HT1080 (cell line): Measurements from ENCODE around the gene PYCARD. TPM values are rescaled to one million over a fixed set of nuclear protein-coding genes. Genes with fewer than 3 reads are reported as not detected.
"Not testable (repeated sequence)": the region's sequence is repeated elsewhere in the genome, so short reads cannot be mapped to it uniquely, and the experiment has no call there.

Source experiments
- DNase-seq: peaks from one replicate; pipeline ENCODE4 v3.0.0-alpha.2; 2015; ENCODE audit warnings: low read depth
- polyA plus RNA-seq, 2 experiments: library from polyadenylated mRNA; depleted of rRNA; stranded (reverse); fragments of >200 nt; gene quantifications; 2 replicates each; pipeline ENCODE4 v1.2.3, GENCODE V29; 2015
- total RNA-seq: library from RNA; depleted of rRNA; stranded (reverse); fragments of >200 nt; shearing (Covaris generic); gene quantifications from 2 replicates; pipeline ENCODE4 v1.2.3, GENCODE V29; 2014; rRNA removed

Gene PYCARD
- 0.63 and 0.72 TPM in 2 replicates for total RNA-seq
- polyA plus RNA-seq (2015; cell fraction: cytosol; rRNA removed) = 1.2 and 2.0 TPM in 2 replicates
- polyA plus RNA-seq (2015; cell fraction: nucleus; rRNA removed) = 0.33 and 0.51 TPM in 2 replicates

DNA sequence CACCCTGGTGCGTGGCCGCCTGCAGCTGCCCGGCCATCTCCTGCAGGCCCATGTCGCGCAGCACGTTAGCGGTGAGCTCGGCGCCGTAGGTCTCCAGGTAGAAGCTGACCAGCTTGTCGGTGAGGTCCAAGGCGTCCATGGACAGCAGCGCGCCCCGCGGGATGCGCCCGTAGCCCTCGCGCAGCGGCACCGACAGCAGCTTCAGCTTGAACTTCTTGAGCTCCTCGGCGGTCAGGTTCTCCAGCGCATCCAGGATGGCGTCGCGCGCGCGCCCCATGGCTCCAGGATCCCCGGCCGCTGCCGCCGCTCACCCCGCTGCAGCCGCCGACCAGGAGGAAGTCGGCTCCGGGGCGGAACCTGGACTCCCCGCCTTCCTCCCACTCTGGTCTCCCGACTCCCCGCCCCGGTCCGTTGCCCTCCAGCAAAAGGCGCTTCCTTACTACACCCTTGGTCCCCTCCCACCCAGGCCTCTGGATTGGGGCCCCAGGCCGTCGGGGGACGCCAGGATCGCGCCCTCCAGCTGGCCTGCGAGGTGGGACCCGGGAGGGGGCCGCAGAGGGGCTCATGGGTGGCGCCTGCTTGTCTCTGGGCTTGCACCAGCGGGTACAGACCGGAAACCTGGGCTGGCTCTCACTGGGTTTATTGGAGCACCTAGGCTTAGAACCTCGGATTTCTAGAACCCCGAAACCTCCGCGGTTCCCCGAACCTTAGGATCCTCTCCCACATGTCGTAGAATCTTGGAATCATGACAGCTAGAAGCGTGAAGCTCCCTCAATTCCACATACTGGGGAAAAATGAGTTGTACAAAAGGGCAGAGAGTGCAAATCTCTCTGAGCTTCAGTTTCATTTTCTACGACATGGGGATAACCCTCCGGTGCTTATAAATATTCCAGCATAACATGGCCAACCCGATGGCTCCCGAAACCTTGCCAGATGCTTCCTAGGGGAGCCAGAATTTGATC lies at the start of gene PYCARD:
Gene PYCARD (minus strand): TSS at position 347 of the 962 bp plus-strand sequence. CDS start 70 bp downstream, at position 277.
- no peak for DNase-seq

DNA sequence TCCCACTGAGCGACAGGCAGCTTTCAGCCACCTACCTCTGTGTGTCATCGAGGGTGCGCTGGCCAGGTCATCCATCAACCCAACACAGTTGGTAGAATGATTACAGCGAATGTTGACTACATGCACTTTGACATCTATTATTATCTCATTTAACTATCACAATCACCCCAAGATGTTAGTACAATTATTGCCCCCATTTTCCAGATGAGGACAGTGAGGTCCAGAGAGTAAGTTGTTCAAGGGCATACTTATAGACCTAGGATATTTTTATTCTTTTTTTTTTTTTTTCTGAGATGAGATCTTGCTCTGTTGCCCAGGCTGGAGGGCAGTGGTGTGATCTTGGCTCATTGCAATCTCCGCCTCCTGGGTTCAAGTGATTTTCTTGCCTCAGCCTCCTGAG lies 48.9 kb upstream of the PYCARD start:
- no peak for DNase-seq

DNA sequence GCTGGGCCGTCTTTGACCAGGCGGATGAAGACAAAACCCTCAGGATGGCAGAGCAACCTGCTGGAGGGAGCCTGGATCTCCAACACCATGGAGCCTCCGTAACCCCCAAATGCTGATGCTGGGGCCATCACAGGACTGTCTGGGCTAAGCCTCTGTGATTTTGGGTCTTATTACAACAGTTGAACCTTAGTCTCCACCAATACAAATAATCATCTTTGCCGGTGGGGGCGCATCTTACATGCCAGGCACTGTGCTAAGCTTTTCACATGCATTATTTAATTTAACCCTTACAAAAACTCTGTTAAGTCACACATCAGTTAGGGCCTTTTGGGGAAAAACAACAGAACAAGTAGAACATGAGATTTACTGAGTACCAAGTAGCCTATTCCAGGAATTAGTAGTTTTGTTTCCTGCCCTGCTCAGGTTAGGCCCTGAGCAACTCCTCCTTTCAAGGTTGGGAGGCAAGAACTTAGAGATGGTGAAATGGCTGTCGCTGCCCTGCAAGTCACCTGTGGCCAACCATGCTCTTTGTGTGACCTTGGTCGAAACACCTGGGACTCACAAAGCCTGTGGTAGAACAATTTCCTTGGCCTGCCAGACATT lies 48.3 kb upstream of the PYCARD start:
- no peak for DNase-seq

DNA sequence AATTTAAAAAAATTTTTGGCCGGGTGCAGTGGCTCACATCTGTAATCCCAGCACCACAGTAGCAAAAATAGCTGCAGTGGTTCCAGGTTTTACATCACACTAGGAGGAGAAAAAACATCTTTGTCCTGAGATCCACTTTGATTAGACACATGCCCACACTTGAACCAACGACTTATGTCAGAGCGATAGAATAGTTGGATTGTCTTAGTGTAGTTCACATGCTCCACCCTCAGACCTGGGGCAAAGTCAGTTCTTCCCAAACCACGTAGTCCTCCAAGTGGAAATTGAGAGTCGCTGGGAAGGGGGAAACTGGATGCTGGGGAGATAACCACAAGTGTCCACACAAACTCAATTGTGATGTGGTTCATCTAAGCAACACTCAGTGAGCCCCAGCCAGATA lies 45.8 kb upstream of the PYCARD start:
- DNase-seq = no peak

DNA sequence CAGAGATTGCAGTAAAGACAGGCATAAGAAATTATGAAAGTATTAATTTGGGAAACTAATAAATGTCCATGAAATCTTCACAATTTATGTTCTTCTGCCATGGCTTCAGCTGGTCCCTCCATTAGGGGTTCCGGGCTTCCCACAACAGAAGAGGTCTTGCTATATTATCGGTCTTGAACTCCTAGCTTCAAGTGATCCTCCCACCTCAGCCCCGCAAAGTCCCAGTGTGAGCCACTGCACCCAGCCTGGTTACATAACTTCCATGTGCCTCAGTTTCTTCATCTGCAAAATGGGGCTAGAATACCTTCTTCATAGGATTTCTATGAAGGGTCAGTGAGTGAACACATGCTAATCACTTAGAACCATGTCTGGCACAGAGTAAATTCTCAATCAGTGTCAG lies 43.7 kb upstream of the PYCARD start:
- DNase-seq = no peak

DNA sequence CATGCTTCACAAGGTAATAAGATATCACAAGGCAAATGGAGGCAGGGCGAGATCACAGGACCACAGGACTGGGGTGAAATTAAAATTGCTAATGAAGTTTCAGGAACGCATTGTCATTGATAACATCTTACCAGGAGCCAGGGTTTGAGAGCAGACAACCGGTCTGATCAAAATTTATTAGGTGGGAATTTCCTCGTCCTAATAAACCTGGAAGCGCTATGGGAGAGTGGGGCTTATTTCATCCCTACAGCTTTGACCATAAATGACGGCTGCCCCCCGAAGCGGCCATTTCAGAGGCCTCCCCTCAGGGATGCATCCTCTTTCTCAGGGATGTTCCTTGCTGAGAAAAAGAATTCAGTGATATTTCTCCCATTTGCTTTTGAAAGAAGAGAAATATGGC lies 43.0 kb upstream of the PYCARD start:
- not testable (repeated sequence) for DNase-seq

DNA sequence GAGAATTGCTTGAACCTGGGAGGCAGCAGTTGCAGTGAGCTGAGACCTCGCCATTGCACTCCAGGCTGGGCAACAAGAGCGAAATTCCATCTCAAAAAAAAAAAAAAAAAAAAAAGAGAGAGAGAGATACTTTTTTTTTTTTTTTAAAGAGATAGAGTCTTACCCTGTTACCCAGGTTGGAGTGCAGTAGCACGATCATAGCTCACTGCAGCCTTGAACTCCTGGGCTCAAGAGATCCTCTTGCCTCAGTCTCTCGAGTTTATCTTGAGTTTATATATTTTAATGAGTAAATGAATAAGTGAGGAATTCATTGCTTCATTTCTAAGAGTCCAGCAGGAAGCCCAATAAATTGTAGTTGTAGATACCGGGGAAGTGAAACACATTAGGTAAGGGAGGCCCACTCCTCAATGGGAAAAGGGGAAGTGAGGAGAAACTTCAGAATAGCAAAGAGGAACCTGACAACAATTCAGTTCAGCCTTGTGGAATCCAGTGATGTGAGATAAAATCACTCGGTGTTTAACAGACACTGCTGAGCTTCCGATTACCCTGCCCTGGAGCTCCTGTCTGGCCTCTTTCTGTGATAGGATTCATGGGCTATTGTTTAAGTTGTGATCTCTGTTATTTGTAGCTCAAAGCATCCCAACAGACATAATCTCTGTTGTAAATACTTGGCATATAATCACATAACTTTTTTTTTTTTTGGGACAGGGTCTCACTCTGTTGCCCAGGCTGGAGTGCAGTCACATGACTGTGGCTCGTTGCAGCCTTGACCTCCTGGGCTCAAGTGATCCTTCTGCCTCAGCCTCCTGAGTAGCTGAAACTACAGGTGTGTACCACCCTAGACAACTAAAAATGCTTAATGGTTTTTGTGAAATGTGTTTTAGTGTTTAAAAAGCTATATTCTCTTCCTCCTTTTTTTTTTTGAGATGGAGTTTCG lies 41.4 kb upstream of the PYCARD start:
- DNase-seq = no peak

DNA sequence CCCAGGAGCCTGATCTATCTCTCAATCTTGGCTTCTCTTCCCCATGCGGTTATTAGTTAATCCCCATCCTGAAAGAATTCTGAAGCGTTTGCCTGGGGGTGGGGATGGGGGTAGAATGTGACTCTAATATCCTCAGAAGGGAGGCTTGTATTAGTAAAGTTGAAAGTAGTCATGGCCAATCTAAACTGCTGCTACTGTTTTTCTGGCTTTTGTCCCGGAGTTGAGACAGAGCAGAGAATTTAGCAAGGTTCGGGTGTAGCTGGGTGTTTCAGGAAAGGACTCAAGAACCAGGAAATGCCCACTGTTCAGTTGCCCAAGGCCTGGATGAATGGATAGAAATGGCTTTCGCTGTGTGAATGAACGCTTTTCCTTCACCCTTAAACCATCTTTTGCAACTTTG lies 39.6 kb upstream of the PYCARD start:
- no peak for DNase-seq

DNA sequence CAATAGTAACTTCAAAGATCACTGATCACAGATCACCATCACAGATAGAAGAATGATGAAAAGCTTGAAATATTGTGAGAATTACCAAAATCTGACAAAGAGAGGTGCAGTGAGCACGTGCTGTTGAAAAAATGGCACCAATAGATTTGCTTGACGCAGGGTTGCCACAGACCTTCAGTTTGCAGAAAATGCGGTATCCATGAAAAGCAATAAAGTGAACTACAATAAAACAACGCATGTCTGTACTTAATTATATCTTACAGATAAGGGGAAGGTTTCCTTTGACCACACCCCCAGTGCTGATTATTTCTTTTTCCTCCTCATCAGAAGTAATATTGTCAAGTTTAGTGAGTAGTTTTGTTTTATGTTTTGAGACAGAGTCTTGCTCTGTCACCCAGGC lies 35.5 kb upstream of the PYCARD start:
- no peak for DNase-seq

DNA sequence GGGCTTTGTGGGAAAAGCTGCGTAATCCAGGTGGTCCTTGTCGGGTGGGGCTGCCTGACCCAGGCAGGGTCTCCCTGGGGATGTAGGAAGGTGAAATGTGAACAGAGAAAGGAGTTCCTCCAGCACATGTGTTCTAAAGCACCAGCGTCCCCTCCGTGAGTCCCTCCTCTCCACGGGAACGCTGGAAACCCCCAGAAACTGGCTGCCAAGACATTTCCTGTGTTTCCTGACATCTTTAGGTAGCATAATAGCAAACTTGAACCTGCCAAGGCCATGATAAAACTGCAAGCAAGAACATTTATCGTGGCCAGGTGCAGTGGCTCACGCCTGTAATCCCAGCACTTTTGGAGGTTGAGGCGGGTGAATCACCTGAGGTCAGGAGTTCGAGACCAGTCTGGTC lies 26.9 kb upstream of the PYCARD start:
- DNase-seq = no peak

DNA sequence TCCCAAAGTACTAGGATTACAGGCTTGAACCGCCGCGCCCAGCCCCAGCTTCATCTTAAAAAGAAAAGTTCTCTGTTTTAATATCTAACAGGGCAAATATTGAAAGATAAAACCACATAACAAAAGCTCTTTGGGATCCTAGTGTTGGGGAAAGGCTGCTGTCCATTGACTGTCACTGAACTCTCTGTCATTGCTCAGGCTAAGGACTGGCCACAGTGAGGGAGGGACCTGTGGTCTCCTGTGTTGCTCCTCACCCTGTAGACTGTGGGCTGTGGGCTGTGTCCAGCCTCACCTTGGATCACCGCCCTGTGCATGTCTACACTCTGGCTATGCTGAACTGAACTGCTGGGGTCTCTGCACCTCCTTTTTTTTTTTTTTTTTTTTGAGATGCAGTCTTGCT lies 25.6 kb upstream of the PYCARD start:
- DNase-seq = no peak

DNA sequence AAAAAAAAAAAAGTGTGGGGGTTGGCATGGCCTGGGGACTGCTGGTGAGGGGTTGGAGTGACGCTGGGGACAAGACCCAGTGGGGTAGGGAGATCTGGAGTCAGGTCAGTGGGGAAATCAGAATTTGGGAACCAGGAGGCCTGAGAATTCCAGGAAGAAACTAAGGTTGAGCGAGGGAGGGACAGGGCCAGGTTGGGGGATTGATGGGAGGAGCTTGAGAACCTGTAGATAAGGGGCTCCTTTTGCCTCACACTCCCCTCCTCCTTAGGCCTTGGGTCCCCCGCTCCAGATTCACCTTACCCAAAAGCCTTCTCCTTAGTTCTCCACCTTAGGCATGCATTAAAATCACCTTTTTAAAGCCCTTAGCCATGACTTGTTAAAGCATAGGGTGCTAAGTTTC lies 22.6 kb upstream of the PYCARD start:
- DNase-seq = no peak

DNA sequence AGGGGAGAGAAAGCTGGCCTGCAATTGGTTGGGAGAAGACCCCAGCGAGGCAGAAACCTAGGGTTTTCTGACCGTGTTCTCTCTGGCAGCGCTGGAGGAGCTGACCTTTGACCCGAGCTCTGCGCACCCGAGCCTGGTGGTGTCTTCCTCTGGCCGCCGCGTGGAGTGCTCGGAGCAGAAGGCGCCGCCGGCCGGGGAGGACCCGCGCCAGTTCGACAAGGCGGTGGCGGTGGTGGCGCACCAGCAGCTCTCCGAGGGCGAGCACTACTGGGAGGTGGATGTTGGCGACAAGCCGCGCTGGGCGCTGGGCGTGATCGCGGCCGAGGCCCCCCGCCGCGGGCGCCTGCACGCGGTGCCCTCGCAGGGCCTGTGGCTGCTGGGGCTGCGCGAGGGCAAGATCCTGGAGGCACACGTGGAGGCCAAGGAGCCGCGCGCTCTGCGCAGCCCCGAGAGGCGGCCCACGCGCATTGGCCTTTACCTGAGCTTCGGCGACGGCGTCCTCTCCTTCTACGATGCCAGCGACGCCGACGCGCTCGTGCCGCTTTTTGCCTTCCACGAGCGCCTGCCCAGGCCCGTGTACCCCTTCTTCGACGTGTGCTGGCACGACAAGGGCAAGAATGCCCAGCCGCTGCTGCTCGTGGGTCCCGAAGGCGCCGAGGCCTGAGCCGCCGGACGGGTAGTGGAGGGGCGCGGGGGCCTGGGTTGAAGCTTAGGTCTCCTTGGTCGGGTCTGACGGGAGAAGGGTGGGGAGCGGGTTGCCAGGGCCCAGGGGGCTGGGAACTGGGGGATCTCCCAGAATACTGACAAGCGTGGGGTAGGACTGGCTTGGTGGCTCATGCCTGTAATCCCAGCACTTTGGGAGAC lies 21.8 kb upstream of the PYCARD start:
- DNase-seq = no peak

DNA sequence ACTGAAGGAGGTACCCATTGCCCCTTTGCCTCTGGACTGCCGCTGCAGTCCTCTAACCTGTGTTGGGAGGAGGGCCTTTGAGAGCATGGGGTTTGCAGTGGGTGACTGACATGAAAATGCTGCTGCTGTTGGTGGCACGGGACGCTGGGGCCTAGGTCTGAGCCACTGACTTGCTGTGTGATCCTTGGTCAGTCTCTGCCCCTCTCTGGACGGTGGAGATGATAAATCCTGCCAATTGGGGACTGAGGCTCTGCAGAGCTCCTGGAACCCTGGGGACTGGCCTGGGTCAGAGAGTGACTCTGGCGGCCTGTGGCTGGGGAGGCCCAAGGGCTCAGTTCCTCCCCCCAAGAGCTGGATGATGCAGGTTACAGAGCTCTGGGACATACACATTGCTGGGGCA lies 20.5 kb upstream of the PYCARD start:
- no peak for DNase-seq

DNA sequence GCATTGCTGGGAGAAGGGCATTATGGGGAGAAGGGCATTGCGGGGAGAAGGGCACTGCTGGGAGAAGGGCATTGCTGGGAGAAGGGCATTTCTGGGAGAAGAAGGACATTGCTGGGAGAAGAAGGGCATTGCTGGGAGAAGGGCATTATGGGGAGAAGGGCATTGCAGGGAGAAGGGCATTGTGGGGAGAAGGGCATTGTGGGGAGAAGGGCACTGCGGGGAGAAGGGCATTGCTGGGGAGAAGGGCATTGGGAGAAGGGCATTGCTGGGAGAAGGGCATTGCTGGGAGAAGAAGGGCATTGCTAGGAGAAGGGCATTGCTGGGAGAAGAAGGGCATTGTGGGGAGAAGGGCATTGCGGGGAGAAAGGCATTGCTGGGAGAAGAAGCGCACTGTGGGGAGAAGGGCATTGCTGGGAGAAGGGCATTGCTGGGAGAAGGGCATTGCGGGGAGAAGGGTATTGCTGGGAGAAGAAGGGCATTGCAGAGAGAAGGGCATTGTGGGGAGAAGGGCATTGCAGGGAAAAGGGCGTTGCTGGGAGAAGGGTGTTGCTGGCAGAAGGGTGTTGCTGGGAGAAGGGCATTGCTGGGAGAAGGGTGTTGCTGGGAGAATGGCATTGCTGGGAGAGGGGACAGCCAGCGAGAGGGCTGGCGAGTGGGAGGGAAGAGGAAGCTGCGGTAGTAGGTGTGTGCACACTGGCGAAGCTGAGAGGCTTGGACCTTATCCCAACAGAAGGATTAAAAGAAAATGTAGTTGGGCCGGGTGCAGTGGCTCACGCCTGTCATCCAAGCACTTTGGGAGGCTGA lies 19.0 kb upstream of the PYCARD start:
- DNase-seq = peak; percentile 45

DNA sequence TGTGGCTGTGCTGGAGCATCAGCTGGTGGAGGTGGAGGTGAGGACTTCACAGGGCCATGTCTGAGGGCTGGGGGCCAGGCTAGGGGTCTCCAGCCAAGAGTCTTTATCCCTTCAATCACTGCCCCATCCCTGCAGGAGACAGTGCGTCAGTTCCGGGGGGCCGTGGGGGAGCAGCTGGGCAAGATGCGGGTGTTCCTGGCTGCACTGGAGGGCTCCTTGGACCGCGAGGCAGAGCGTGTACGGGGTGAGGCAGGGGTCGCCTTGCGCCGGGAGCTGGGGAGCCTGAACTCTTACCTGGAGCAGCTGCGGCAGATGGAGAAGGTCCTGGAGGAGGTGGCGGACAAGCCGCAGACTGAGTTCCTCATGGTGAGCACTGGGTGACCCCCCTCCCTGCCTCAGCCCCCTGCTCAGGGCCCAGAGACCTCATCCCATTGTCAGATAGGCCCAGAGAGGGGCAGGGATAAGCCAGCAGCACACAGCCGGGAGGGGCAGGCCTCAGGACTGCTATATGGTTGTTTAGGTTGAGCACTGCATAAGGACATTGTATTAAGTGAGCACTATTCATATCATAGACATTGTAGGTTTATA lies 16.7 kb upstream of the PYCARD start:
- no peak for DNase-seq

DNA sequence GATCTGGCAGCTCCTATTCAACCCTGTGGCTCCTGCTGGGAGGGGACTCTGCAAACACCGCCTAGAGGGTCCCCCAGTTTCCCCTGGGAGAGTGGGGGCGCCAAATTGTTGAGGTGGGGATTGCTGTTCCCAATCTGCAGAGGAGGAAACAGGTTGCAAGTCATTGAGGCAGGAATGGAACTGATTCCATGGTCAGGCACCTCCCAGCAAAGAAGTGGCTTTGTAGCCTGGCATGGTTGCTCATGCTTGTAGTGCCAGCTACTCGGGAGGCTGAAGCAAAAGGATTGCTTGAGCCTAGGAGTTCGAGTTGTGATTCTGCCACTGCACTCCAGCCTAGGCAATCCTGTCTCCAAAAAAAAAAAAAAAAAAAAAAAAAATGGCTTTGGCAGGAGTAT lies 14.6 kb upstream of the PYCARD start:
- DNase-seq = no peak

DNA sequence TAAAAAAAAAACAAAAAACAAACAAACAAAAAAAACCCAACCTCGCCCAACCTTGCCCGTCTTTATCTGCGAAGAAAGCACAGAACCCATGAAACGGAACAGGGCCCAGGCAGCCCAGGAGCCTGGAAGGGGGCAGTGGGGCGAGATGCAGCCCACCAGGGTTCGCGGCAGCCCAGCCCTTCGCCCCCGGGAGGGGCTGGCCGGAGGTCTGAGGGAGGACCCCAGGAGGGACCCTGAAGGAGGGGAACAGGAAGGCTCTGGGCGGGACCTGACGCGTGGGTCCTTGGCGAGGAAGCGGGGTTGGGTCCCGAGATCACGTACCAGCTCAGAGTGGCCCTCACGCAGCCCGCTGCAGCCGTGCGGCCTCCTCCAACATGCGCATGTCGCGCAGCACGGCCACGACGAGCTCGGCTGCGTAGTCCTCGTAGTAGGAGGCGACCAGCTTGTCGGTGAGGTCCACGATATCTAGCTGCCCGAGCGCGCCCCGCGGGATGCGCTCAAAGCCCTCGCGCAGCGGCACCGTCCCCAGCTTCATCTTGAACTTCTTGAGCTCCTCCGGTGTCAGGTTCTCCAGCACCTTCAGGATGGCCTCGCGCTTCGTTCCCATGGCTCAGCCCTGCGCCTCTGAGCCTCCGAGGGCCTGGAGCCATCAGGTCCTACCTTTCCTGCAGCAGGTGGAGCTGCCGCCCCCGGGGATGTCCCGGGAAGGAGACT lies 14.0 kb upstream of the PYCARD start, which contains the start of gene PYDC1:
Gene PYDC1 (minus strand): TSS at position 714 of the 714 bp plus-strand sequence. CDS start 107 bp downstream, at position 607.
- no peak for DNase-seq
